HEK293T (cell line): ENCODE results near the gene NR6A1.

Source experiments
- ARNT ChIP-seq: fragments of 450-650 bp; IDR thresholded peaks from 2 replicates; pipeline ENCODE4 v1.6.1; 2017; ENCODE audit warnings: mild to moderate bottlenecking
- ELF4 ChIP-seq: fragments of 450-650 bp; IDR thresholded peaks from 2 replicates; pipeline ENCODE4 v1.6.1; 2017; ENCODE audit warnings: antibody characterized with exemption
- FOXA1 ChIP-seq: fragments of 450-650 bp; IDR thresholded peaks from 2 replicates; pipeline ENCODE4 v1.6.1; 2016; ENCODE audit warnings: mild to moderate bottlenecking
- FOXM1 ChIP-seq: fragments of 450-650 bp; IDR thresholded peaks from 2 replicates; pipeline ENCODE4 v1.6.1; 2017; ENCODE audit warnings: mild to moderate bottlenecking, borderline replicate concordance
- NFRKB ChIP-seq: fragments of 450-650 bp; IDR thresholded peaks from 2 replicates; pipeline ENCODE4 v1.6.1; 2016; ENCODE audit warnings: mild to moderate bottlenecking, moderate library complexity
- PKNOX1 ChIP-seq: fragments of 450-650 bp; IDR thresholded peaks from 2 replicates; pipeline ENCODE4 v1.6.1; 2016
- SP1 ChIP-seq: fragments of 450-650 bp; IDR thresholded peaks from 2 replicates; pipeline ENCODE4 v1.6.1; 2017
- TARDBP ChIP-seq: fragments of 450-650 bp; IDR thresholded peaks from 2 replicates; pipeline ENCODE4 v1.6.1; 2016

- TF ChIP-seq FOXM1 (no peak), SP1 (no peak), TARDBP (no peak), ELF4 (no peak), NFRKB (no peak), PKNOX1 (no peak), FOXA1 (no peak), ARNT (no peak)
Observed at GRCh38 chr9:124752967-124753366, 18.1 kb downstream of the NR6A1 start.
